ENCODE results near the gene LAT.
"Not testable (repeated sequence)": the region's sequence is repeated elsewhere in the genome, so short reads cannot be mapped to it uniquely, and the experiment has no call there.

LAT gene

GRCh38 chr16:28977703-28978662 lies 6.9 kb upstream of the LAT start:
- Histone ChIP-seq H3K9me3 (ENCODE audit: control insufficient read depth, insufficient read depth, low read length) (no peaks in the 10 kb centered on the region), H3K4me3 (ENCODE audit: low read length) (no peak overlapping the region), H3K36me3 (ENCODE audit: control insufficient read depth, insufficient read depth, low read length) (peaks cover 3% of the 10 kb centered on the region; the same call in 1 of the 2 replicates), H3K27ac (ENCODE audit: low read length) (no peak overlapping the region), H3K27me3 (ENCODE audit: control insufficient read depth, insufficient read depth, low read length) (no peaks in the 10 kb centered on the region), H3K4me1 (ENCODE audit: control insufficient read depth, insufficient read depth, low read length) (no peaks in the 10 kb centered on the region)
- DNase-seq (ENCODE audit: low read depth, low spot score): no peak
- no CpG with 5 or more reads among the region's 11 CpGs for WGBS (ENCODE audit: insufficient coverage, insufficient read length)

- H3K27me3 ChIP-seq (ENCODE audit: control insufficient read depth, insufficient read depth, low read length); H3K4me3 ChIP-seq (ENCODE audit: low read length); H3K9me3 ChIP-seq (ENCODE audit: control insufficient read depth, insufficient read depth, low read length); H3K4me1 ChIP-seq (ENCODE audit: control insufficient read depth, insufficient read depth, low read length); DNase-seq (ENCODE audit: low read depth, low spot score); H3K27ac ChIP-seq (ENCODE audit: low read length); H3K36me3 ChIP-seq (ENCODE audit: control insufficient read depth, insufficient read depth, low read length): not testable (repeated sequence)
- WGBS (ENCODE audit: insufficient coverage, insufficient read length): no CpG with 5 or more reads among the region's 7 CpGs
Observed at GRCh38 chr16:28980330-28980729, 4.5 kb upstream of the LAT start.

DNA sequence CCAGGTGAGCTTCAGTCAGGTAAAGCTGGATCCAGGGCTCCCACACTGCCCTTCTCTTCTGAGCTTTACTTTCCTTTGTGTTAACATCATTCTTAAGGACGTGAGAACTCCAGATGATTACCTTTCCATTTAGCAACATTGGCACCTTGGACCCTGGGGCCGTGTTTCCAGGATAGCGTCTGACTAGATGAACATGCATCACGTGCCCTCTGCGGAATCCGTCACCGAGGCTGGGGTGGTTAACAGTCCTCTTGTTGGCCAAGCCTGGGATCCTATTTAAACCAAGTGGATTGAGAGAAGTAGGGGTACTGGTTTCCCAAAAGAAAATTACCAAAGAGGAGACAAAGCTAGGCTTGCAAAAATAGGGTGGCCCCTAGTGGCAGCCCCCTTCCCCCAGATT lies 3.9 kb upstream of the LAT start:
- Histone ChIP-seq H3K9me3 (ENCODE audit: control insufficient read depth, insufficient read depth, low read length) (no peaks in the 10 kb centered on the region), H3K27me3 (ENCODE audit: control insufficient read depth, insufficient read depth, low read length) (no peaks in the 10 kb centered on the region), H3K36me3 (ENCODE audit: control insufficient read depth, insufficient read depth, low read length) (peaks cover 3% of the 10 kb centered on the region; the same call in 1 of the 2 replicates), H3K27ac (ENCODE audit: low read length) (no peak overlapping the region), H3K4me1 (ENCODE audit: control insufficient read depth, insufficient read depth, low read length) (no peaks in the 10 kb centered on the region), H3K4me3 (ENCODE audit: low read length) (no peak overlapping the region)
- no peak for DNase-seq (ENCODE audit: low read depth, low spot score)
- WGBS (ENCODE audit: insufficient coverage, insufficient read length): no CpG with 5 or more reads among the region's 7 CpGs

GRCh38 chr16:28981517-28981916 lies 3.3 kb upstream of the LAT start:
- Histone ChIP-seq H3K27ac (ENCODE audit: low read length) (no peak overlapping the region), H3K36me3 (ENCODE audit: control insufficient read depth, insufficient read depth, low read length) (peaks cover 3% of the 10 kb centered on the region; the same call in 1 of the 2 replicates), H3K27me3 (ENCODE audit: control insufficient read depth, insufficient read depth, low read length) (no peaks in the 10 kb centered on the region), H3K4me1 (ENCODE audit: control insufficient read depth, insufficient read depth, low read length) (no peaks in the 10 kb centered on the region), H3K4me3 (ENCODE audit: low read length) (no peak overlapping the region), H3K9me3 (ENCODE audit: control insufficient read depth, insufficient read depth, low read length) (no peaks in the 10 kb centered on the region)
- DNase-seq (ENCODE audit: low read depth, low spot score): no peak
- no CpG with 5 or more reads among the region's 12 CpGs for WGBS (ENCODE audit: insufficient coverage, insufficient read length)

GRCh38 chr16:28982418-28982817 lies 2.4 kb upstream of the LAT start:
- no CpG with 5 or more reads among the region's 10 CpGs for WGBS (ENCODE audit: insufficient coverage, insufficient read length)
- Histone ChIP-seq H3K27me3 (ENCODE audit: control insufficient read depth, insufficient read depth, low read length) (no peaks in the 10 kb centered on the region), H3K4me1 (ENCODE audit: control insufficient read depth, insufficient read depth, low read length) (no peaks in the 10 kb centered on the region), H3K9me3 (ENCODE audit: control insufficient read depth, insufficient read depth, low read length) (no peaks in the 10 kb centered on the region), H3K27ac (ENCODE audit: low read length) (no peak overlapping the region), H3K36me3 (ENCODE audit: control insufficient read depth, insufficient read depth, low read length) (peaks cover 3% of the 10 kb centered on the region; the same call in 1 of the 2 replicates), H3K4me3 (ENCODE audit: low read length) (no peak overlapping the region)
- no peak for DNase-seq (ENCODE audit: low read depth, low spot score)

- no peak for DNase-seq (ENCODE audit: low read depth, low spot score)
- WGBS (ENCODE audit: insufficient coverage, insufficient read length): no CpG with 5 or more reads among the region's 11 CpGs
- Histone ChIP-seq H3K4me3 (ENCODE audit: low read length) (no peak overlapping the region), H3K27ac (ENCODE audit: low read length) (no peak overlapping the region), H3K36me3 (ENCODE audit: control insufficient read depth, insufficient read depth, low read length) (peaks cover 3% of the 10 kb centered on the region; the same call in 1 of the 2 replicates), H3K9me3 (ENCODE audit: control insufficient read depth, insufficient read depth, low read length) (no peaks in the 10 kb centered on the region), H3K4me1 (ENCODE audit: control insufficient read depth, insufficient read depth, low read length) (no peaks in the 10 kb centered on the region), H3K27me3 (ENCODE audit: control insufficient read depth, insufficient read depth, low read length) (no peaks in the 10 kb centered on the region)
Observed at GRCh38 chr16:28982949-28983348, 1.9 kb upstream of the LAT start.

GRCh38 chr16:28983644-28984043 lies 1.2 kb upstream of the LAT start:
- no peak overlapping the region for H3K27ac ChIP-seq (ENCODE audit: low read length)
- no peak for DNase-seq (ENCODE audit: low read depth, low spot score)
- no peak overlapping the region for H3K4me3 ChIP-seq (ENCODE audit: low read length)
- no CpG with 5 or more reads among the region's 18 CpGs for WGBS (ENCODE audit: insufficient coverage, insufficient read length)
- H3K4me1 ChIP-seq (ENCODE audit: control insufficient read depth, insufficient read depth, low read length): no peaks in the 10 kb centered on the region
- no peaks in the 10 kb centered on the region for H3K9me3 ChIP-seq (ENCODE audit: control insufficient read depth, insufficient read depth, low read length)
- no peaks in the 10 kb centered on the region for H3K27me3 ChIP-seq (ENCODE audit: control insufficient read depth, insufficient read depth, low read length)
- H3K36me3 ChIP-seq (ENCODE audit: control insufficient read depth, insufficient read depth, low read length): peaks cover 3% of the 10 kb centered on the region; the same call in 1 of the 2 replicates

DNA sequence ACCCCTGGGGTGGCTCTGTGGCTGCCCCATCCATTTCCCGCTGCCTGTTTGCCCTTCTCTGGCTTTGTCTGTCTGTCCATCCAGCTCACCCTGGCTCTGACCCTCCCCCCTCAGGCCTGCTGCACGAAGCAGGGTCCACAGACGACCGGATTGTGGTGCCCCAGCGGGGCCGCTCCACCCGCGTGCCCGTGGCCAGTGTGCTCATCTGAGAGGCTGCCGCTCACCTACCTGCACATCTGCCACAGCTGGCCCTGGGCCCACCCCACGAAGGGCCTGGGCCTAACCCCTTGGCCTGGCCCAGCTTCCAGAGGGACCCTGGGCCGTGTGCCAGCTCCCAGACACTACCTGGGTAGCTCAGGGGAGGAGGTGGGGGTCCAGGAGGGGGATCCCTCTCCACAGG lies 761 bp upstream of the LAT start:
- no CpG with 5 or more reads among the region's 12 CpGs for WGBS (ENCODE audit: insufficient coverage, insufficient read length)
- H3K27ac ChIP-seq (ENCODE audit: low read length): no peak overlapping the region
- H3K4me3 ChIP-seq (ENCODE audit: low read length): no peak overlapping the region
- no peaks in the 10 kb centered on the region for H3K4me1 ChIP-seq (ENCODE audit: control insufficient read depth, insufficient read depth, low read length)
- no peak for DNase-seq (ENCODE audit: low read depth, low spot score)
- H3K36me3 ChIP-seq (ENCODE audit: control insufficient read depth, insufficient read depth, low read length): peaks cover 3% of the 10 kb centered on the region; the same call in 1 of the 2 replicates
- H3K9me3 ChIP-seq (ENCODE audit: control insufficient read depth, insufficient read depth, low read length): no peaks in the 10 kb centered on the region
- no peaks in the 10 kb centered on the region for H3K27me3 ChIP-seq (ENCODE audit: control insufficient read depth, insufficient read depth, low read length)

GRCh38 chr16:28985211-28986041 lies 574 bp downstream of the LAT start:
- no peak for DNase-seq (ENCODE audit: low read depth, low spot score)
- Histone ChIP-seq H3K9me3 (ENCODE audit: control insufficient read depth, insufficient read depth, low read length) (no peaks in the 10 kb centered on the region), H3K27ac (ENCODE audit: low read length) (no peak overlapping the region), H3K4me3 (ENCODE audit: low read length) (no peak overlapping the region), H3K36me3 (ENCODE audit: control insufficient read depth, insufficient read depth, low read length) (peaks cover 3% of the 10 kb centered on the region; the same call in 1 of the 2 replicates), H3K27me3 (ENCODE audit: control insufficient read depth, insufficient read depth, low read length) (no peaks in the 10 kb centered on the region), H3K4me1 (ENCODE audit: control insufficient read depth, insufficient read depth, low read length) (no peaks in the 10 kb centered on the region)
- WGBS (ENCODE audit: insufficient coverage, insufficient read length): no CpG with 5 or more reads among the region's 19 CpGs

- H3K27me3 ChIP-seq (ENCODE audit: control insufficient read depth, insufficient read depth, low read length): no peaks in the 10 kb centered on the region
- DNase-seq (ENCODE audit: low read depth, low spot score): no peak
- no CpG with 5 or more reads among the region's 9 CpGs for WGBS (ENCODE audit: insufficient coverage, insufficient read length)
- H3K36me3 ChIP-seq (ENCODE audit: control insufficient read depth, insufficient read depth, low read length): peaks cover under 1% of the 10 kb centered on the region; the same call in 1 of the 2 replicates
- H3K4me3 ChIP-seq (ENCODE audit: low read length): no peak overlapping the region
- no peaks in the 10 kb centered on the region for H3K9me3 ChIP-seq (ENCODE audit: control insufficient read depth, insufficient read depth, low read length)
- no peaks in the 10 kb centered on the region for H3K4me1 ChIP-seq (ENCODE audit: control insufficient read depth, insufficient read depth, low read length)
- no peak overlapping the region for H3K27ac ChIP-seq (ENCODE audit: low read length)
Observed at GRCh38 chr16:28986046-28986445, 1.2 kb downstream of the LAT start.
